ENCODE measurements around the gene LCN15.
A peak's percentile ranks its signal among the peaks of the same experiment; 100 is the strongest.

The LCN15 gene

DNA sequence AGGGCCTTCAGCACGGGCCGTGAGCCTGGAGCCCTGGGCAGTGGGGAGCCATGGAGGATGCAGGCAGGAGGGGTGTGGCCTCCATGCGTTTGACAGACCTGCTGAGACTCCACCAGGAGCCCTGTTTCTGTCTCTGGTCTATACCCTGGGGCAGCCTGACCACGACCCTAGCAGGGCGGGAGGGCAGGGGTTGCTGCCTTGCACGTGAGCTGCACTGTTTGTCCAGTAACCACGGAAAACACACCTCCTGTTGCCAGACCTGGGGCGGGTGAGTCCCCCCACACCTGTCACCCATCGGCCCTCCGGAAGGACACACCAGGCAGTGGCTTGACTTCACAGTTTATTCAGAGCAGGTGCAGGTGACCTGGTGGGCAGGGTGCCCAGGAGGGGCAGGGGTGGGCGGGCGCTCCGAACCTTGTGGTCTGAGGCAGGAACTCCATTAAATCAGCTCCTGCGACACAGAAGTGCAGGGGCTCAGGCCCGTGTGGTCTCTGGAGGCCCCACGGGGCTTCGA is 10.2 kb downstream of the LCN15 start:
- Histone ChIP-seq H3K9me3 (replicated peaks in 1 of 2; ENCODE audit: control insufficient read depth in 2 of 2, insufficient read depth in 1 of 2, low read depth in 1 of 2, low read length in 2 of 2) (peaks cover 0 to 7% of the 10 kb centered on the region in 2 donors), H3K4me1 (ENCODE audit: control insufficient read depth in 2 of 2, insufficient read depth in 1 of 2, low read depth in 1 of 2, low read length in 2 of 2) (no peaks in the 10 kb centered on the region), H3K9ac (ENCODE audit: low read depth, low read length, poor library complexity) (no peak overlapping the region), H2AK5ac (ENCODE audit: low read depth, low read length) (peak overlapping the region; percentile 96), H3K14ac (ENCODE audit: low read length) (peak overlapping the region; percentile 94), H3K36me3 (replicated peaks in 1 of 2; ENCODE audit: control insufficient read depth in 2 of 2, insufficient read depth in 2 of 2, low read length in 2 of 2) (no peaks in the 10 kb centered on the region), H4K91ac (ENCODE audit: low read depth, low read length, poor library complexity) (no peak overlapping the region), H2AFZ (ENCODE audit: low read length) (no peak overlapping the region), H3K23ac (ENCODE audit: low read depth, low read length, poor library complexity) (no peak overlapping the region), H3K18ac (ENCODE audit: low read length) (peak overlapping the region; percentile 38), H3K27ac (replicated peaks; ENCODE audit: low read length) (no peak overlapping the region), H2BK15ac (ENCODE audit: low read length) (peak overlapping the region; percentile 67), H2BK5ac (ENCODE audit: low read length) (no peak overlapping the region), H3K4ac (ENCODE audit: low read length) (no peak overlapping the region), H4K8ac (ENCODE audit: low read depth, low read length) (no peak overlapping the region), H3K4me3 (ENCODE audit: low read length in 2 of 2) (no peak overlapping the region), H2BK12ac (ENCODE audit: low read length) (peak overlapping the region; percentile 94), H3K27me3 (ENCODE audit: control insufficient read depth in 3 of 3, insufficient read depth in 3 of 3, low read depth in 1 of 3, low read length in 3 of 3) (peaks cover 0 to 5% (median 0%) of the 10 kb centered on the region in 3 experiments), H2BK120ac (ENCODE audit: low read depth, low read length) (peak overlapping the region; percentile 91), H3K4me2 (ENCODE audit: insufficient read depth, low read length, poor library complexity, severe bottlenecking) (no peak overlapping the region), H3K79me1 (ENCODE audit: low read depth, low read length) (no peaks in the 10 kb centered on the region)
- no peak for DNase-seq (ENCODE audit: low spot score)
- no CpG with 5 or more reads among the region's 17 CpGs for WGBS, 2 donors (ENCODE audit: extremely low coverage in 2 of 2, insufficient read length in 2 of 2, insufficient replicate concordance in 1 of 2)

DNA sequence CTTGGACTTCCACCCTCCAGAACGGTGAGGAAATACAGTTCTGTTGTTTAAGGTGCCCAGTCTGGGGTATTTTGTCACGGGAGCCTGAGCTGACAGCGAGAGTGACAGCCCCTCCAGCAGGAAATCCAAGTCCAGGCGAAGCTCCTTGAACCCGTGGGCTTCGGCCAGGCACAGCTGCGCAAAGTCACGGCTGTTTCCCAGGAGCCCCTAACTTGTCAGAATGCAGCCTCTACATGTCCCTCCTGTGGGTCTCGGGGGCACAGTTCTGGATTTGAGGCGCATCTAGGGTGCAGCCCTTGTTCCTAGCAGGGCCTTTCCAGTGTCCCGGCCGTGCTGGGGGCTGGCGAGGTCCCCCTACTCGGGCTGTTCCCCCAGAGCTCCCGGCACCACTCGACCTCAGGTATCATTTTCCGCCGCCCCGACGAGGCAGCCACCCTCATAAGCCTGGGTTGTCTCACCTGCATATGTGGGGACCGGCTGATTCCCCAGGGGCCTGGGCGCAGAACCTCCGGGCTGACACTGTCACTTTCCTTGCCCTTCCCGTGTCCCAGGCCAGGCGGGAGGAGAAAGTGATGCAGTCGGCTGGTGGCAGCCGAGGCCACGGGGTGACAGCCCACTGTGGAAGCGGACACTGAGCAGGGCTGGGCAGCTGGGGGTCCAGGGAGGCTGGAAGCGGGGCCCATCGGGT is 10.8 kb downstream of the LCN15 start:
- H4K8ac ChIP-seq (ENCODE audit: low read depth, low read length) = no peak overlapping the region
- H2AFZ ChIP-seq (ENCODE audit: low read length) = no peak overlapping the region
- H2BK15ac ChIP-seq (ENCODE audit: low read length) = peak overlapping the region; percentile 67
- no peak overlapping the region for H3K4me2 ChIP-seq (ENCODE audit: insufficient read depth, low read length, poor library complexity, severe bottlenecking)
- H3K79me1 ChIP-seq (ENCODE audit: low read depth, low read length) = no peaks in the 10 kb centered on the region
- peak overlapping the region; percentile 38 for H3K18ac ChIP-seq (ENCODE audit: low read length)
- no peak for DNase-seq (ENCODE audit: low spot score)
- no CpG with 5 or more reads among the region's 31 CpGs for WGBS, 2 donors (ENCODE audit: extremely low coverage in 2 of 2, insufficient read length in 2 of 2, insufficient replicate concordance in 1 of 2)
- H3K36me3 ChIP-seq (replicated peaks in 1 of 2; ENCODE audit: control insufficient read depth in 2 of 2, insufficient read depth in 2 of 2, low read length in 2 of 2) = no peaks in the 10 kb centered on the region
- peak overlapping the region; percentile 94 for H2BK12ac ChIP-seq (ENCODE audit: low read length)
- H3K27ac ChIP-seq (replicated peaks; ENCODE audit: low read length) = no peak overlapping the region
- H2AK5ac ChIP-seq (ENCODE audit: low read depth, low read length) = peak overlapping the region; percentile 96
- no peak overlapping the region for H3K4ac ChIP-seq (ENCODE audit: low read length)
- no peak overlapping the region for H3K23ac ChIP-seq (ENCODE audit: low read depth, low read length, poor library complexity)
- H3K9me3 ChIP-seq (replicated peaks in 1 of 2; ENCODE audit: control insufficient read depth in 2 of 2, insufficient read depth in 1 of 2, low read depth in 1 of 2, low read length in 2 of 2) = peaks cover 0 to 7% of the 10 kb centered on the region in 2 donors
- no peak overlapping the region for H3K9ac ChIP-seq (ENCODE audit: low read depth, low read length, poor library complexity)
- H2BK5ac ChIP-seq (ENCODE audit: low read length) = no peak overlapping the region
- peak overlapping the region; percentile 94 for H3K14ac ChIP-seq (ENCODE audit: low read length)
- no peak overlapping the region for H3K4me3 ChIP-seq (ENCODE audit: low read length in 2 of 2)
- peaks cover 0 to 11% (median 0%) of the 10 kb centered on the region in 3 experiments for H3K27me3 ChIP-seq (ENCODE audit: control insufficient read depth in 3 of 3, insufficient read depth in 3 of 3, low read depth in 1 of 3, low read length in 3 of 3)
- no peak overlapping the region for H4K91ac ChIP-seq (ENCODE audit: low read depth, low read length, poor library complexity)
- no peaks in the 10 kb centered on the region for H3K4me1 ChIP-seq (ENCODE audit: control insufficient read depth in 2 of 2, insufficient read depth in 1 of 2, low read depth in 1 of 2, low read length in 2 of 2)
- H2BK120ac ChIP-seq (ENCODE audit: low read depth, low read length) = peak overlapping the region; percentile 91

DNA sequence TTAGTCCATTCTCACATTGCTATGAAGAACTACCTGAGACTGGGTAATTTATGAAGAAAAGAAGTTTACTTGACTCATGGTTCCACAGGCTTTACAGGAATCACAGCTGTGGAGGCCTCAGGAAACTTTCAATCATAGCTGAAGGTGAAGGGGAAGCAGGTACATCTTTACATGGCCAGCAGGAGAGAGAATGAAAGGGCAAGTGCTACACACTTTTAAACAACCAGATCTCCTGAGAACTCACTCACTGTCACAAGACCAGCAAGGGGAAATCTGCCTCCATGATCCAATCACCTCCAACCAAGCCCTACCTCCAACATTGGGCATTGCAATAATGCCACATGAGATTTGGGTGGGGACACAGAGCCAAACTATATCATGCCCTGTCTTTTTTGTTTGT is 12.5 kb downstream of the LCN15 start:
- Histone ChIP-seq H2AK5ac (ENCODE audit: low read depth, low read length) (no peak overlapping the region), H3K4me1 (ENCODE audit: control insufficient read depth in 2 of 2, insufficient read depth in 1 of 2, low read depth in 1 of 2, low read length in 2 of 2) (no peaks in the 10 kb centered on the region), H4K91ac (ENCODE audit: low read depth, low read length, poor library complexity) (no peak overlapping the region), H2AFZ (ENCODE audit: low read length) (no peak overlapping the region), H2BK15ac (ENCODE audit: low read length) (no peak overlapping the region), H3K18ac (ENCODE audit: low read length) (no peak overlapping the region), H4K8ac (ENCODE audit: low read depth, low read length) (no peak overlapping the region), H3K4me2 (ENCODE audit: insufficient read depth, low read length, poor library complexity, severe bottlenecking) (no peak overlapping the region), H3K9ac (ENCODE audit: low read depth, low read length, poor library complexity) (no peak overlapping the region), H2BK12ac (ENCODE audit: low read length) (no peak overlapping the region), H2BK5ac (ENCODE audit: low read length) (no peak overlapping the region), H3K79me1 (ENCODE audit: low read depth, low read length) (no peaks in the 10 kb centered on the region), H3K4ac (ENCODE audit: low read length) (no peak overlapping the region), H3K14ac (ENCODE audit: low read length) (no peak overlapping the region), H3K4me3 (ENCODE audit: low read length in 2 of 2) (no peak overlapping the region), H3K36me3 (replicated peaks in 1 of 2; ENCODE audit: control insufficient read depth in 2 of 2, insufficient read depth in 2 of 2, low read length in 2 of 2) (no peaks in the 10 kb centered on the region), H3K9me3 (replicated peaks in 1 of 2; ENCODE audit: control insufficient read depth in 2 of 2, insufficient read depth in 1 of 2, low read depth in 1 of 2, low read length in 2 of 2) (peaks cover 0 to 7% of the 10 kb centered on the region in 2 donors), H2BK120ac (ENCODE audit: low read depth, low read length) (no peak overlapping the region), H3K27me3 (ENCODE audit: control insufficient read depth in 3 of 3, insufficient read depth in 3 of 3, low read depth in 1 of 3, low read length in 3 of 3) (peaks cover 0 to 21% (median 0%) of the 10 kb centered on the region in 3 experiments), H3K27ac (replicated peaks; ENCODE audit: low read length) (no peak overlapping the region), H3K23ac (ENCODE audit: low read depth, low read length, poor library complexity) (no peak overlapping the region)
- no peak for DNase-seq (ENCODE audit: low spot score)

DNA sequence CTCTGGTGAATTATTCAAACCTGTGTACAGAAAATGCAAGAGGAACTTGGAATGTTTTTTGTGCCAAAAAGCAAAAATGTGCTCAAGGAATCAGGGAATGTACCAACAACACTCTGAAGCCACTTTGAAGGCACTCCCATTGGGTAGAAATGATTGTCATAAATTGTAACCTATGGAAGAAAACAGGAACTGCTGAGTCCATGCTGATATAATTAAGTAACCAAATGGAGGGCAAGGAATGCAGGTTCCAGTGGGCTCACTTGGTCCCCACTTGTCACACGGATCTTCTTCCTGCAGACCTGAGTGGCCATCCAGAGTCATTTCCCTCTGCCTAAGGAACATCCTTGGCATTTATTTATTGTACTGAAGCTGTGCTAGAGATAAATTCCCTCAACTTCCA is 13.1 kb downstream of the LCN15 start:
- Histone ChIP-seq H3K23ac (ENCODE audit: low read depth, low read length, poor library complexity) (no peak overlapping the region), H3K18ac (ENCODE audit: low read length) (no peak overlapping the region), H3K9me3 (replicated peaks in 1 of 2; ENCODE audit: control insufficient read depth in 2 of 2, insufficient read depth in 1 of 2, low read depth in 1 of 2, low read length in 2 of 2) (peaks cover 0 to 7% of the 10 kb centered on the region in 2 donors), H2BK120ac (ENCODE audit: low read depth, low read length) (no peak overlapping the region), H2BK5ac (ENCODE audit: low read length) (no peak overlapping the region), H3K27ac (replicated peaks; ENCODE audit: low read length) (no peak overlapping the region), H3K4me2 (ENCODE audit: insufficient read depth, low read length, poor library complexity, severe bottlenecking) (no peak overlapping the region), H4K8ac (ENCODE audit: low read depth, low read length) (no peak overlapping the region), H4K91ac (ENCODE audit: low read depth, low read length, poor library complexity) (no peak overlapping the region), H3K4me1 (ENCODE audit: control insufficient read depth in 2 of 2, insufficient read depth in 1 of 2, low read depth in 1 of 2, low read length in 2 of 2) (no peaks in the 10 kb centered on the region), H2BK15ac (ENCODE audit: low read length) (no peak overlapping the region), H3K27me3 (ENCODE audit: control insufficient read depth in 3 of 3, insufficient read depth in 3 of 3, low read depth in 1 of 3, low read length in 3 of 3) (peaks cover 0 to 24% (median 0%) of the 10 kb centered on the region in 3 experiments), H3K36me3 (replicated peaks in 1 of 2; ENCODE audit: control insufficient read depth in 2 of 2, insufficient read depth in 2 of 2, low read length in 2 of 2) (no peaks in the 10 kb centered on the region), H2BK12ac (ENCODE audit: low read length) (no peak overlapping the region), H3K9ac (ENCODE audit: low read depth, low read length, poor library complexity) (no peak overlapping the region), H2AFZ (ENCODE audit: low read length) (no peak overlapping the region), H3K4me3 (ENCODE audit: low read length in 2 of 2) (no peak overlapping the region), H3K4ac (ENCODE audit: low read length) (no peak overlapping the region), H3K79me1 (ENCODE audit: low read depth, low read length) (no peaks in the 10 kb centered on the region), H2AK5ac (ENCODE audit: low read depth, low read length) (no peak overlapping the region), H3K14ac (ENCODE audit: low read length) (no peak overlapping the region)
- WGBS, 2 donors (ENCODE audit: extremely low coverage in 2 of 2, insufficient read length in 2 of 2, insufficient replicate concordance in 1 of 2) = no CpG with 5 or more reads among the region's 1 CpG
- DNase-seq (ENCODE audit: low spot score) = no peak

Measured in neuronal stem cell (in vitro differentiated cells).